ENCODE measurements around the gene ZNRF2.

GRCh38 chr7:30302656-30303311, 18.4 kb downstream of the ZNRF2 start:
- TF ChIP-seq CTCF (optimal IDR thresholded peaks at IDR 0.05 in 1 of 3, IDR thresholded peaks at IDR 0.05 in 1 of 3, conservative IDR thresholded peaks at IDR 0.05 in 1 of 3; ENCODE audit: extremely low read depth in 1 of 3, insufficient read depth in 2 of 3, low read length in 3 of 3) = no peak
- TF ChIP-seq EZH2 (IDR thresholded peaks at IDR 0.05; ENCODE audit: low read length) = no peak
